PC-3 (cell line): ENCODE data around the gene PCDHB2.

Experiments
- EZH2phosphoT487 ChIP-seq: fragments of 300-600 bp; sonication (generic); IDR thresholded peaks from 2 replicates; pipeline ENCODE4 v1.6.1; 2018; ENCODE audit warnings: mild to moderate bottlenecking, antibody characterized with exemption, low read length, borderline replicate concordance
- TF ChIP-seq, protein P1 (sequence below): fragments of 300-600 bp; sonication (generic); conservative IDR thresholded peaks from 2 replicates; pipeline ENCODE4 v1.5.1; 2017; ENCODE audit warnings: antibody characterized with exemption, low read depth, mild to moderate bottlenecking, low read length

DNA sequence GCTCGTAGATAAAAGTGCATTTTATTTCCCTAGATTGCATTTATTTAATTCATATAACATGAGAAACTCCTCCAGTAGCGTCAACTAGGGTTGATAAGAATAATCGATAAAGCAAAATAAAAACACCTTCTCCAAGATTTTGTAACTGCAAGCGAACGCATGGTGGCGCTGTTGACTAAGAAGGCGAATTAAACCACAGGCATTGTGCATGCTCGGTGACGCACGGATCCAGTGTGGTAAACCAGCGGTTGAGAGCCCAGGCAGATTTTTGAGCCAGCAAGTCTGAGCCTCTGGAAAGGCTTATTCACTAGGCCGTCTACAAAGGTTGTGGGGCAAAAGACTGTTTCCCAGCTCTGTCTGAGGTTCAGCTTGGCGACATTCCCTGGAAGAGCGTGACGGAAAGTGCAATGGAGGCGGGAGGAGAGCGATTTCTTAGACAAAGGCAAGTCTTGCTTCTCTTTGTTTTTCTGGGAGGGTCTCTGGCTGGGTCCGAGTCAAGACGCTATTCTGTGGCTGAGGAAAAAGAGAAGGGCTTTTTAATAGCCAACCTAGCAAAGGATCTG lies 5.9 kb downstream of the PCDHB2 start, which contains the start of gene PCDHB3:
- TF ChIP-seq, protein P1, sequence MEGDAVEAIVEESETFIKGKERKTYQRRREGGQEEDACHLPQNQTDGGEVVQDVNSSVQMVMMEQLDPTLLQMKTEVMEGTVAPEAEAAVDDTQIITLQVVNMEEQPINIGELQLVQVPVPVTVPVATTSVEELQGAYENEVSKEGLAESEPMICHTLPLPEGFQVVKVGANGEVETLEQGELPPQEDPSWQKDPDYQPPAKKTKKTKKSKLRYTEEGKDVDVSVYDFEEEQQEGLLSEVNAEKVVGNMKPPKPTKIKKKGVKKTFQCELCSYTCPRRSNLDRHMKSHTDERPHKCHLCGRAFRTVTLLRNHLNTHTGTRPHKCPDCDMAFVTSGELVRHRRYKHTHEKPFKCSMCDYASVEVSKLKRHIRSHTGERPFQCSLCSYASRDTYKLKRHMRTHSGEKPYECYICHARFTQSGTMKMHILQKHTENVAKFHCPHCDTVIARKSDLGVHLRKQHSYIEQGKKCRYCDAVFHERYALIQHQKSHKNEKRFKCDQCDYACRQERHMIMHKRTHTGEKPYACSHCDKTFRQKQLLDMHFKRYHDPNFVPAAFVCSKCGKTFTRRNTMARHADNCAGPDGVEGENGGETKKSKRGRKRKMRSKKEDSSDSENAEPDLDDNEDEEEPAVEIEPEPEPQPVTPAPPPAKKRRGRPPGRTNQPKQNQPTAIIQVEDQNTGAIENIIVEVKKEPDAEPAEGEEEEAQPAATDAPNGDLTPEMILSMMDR = no peak
- TF ChIP-seq EZH2phosphoT487 = no peak
